ENCODE measurements around the gene IFNGR2. TPM values are rescaled to one million over a fixed set of nuclear protein-coding genes. Genes with fewer than 3 reads are reported as not detected.

Gene IFNGR2
- total and polyA plus RNA-seq, 2 of the 4 experiments (the other 2 are of a cell fraction): 66.0 to 73.8 TPM

- Histone ChIP-seq H3K27me3 (ENCODE audit: control insufficient read depth, insufficient read depth, low read length) (no peaks in the 10 kb centered on the region), H4K91ac (ENCODE audit: insufficient read depth, low read depth, low read length) (no peak overlapping the region), H2AFZ (replicated peaks; ENCODE audit: low read length, poor library complexity) (no peak overlapping the region), H4K8ac (ENCODE audit: low read depth in 2 of 2, low read length in 2 of 2) (no peak overlapping the region), H2AK9ac (replicated peaks; ENCODE audit: low read depth, low read length, poor library complexity) (no peak overlapping the region), H4K5ac (ENCODE audit: low read depth, low read length) (no peak overlapping the region), H3K4me3 (ENCODE audit: insufficient read depth, low read depth, low read length) (no peak overlapping the region), H4K20me1 (ENCODE audit: insufficient read depth, low read length) (peaks cover 12% of the 10 kb centered on the region; the same call in 1 of the 2 replicates), H3K14ac (replicated peaks; ENCODE audit: low read depth, low read length) (no peak overlapping the region), H2BK20ac (ENCODE audit: low read depth, low read length) (no peak overlapping the region), H3K4me2 (ENCODE audit: low read depth, low read length) (no peak overlapping the region), H3K4ac (ENCODE audit: low read depth, low read length) (no peak overlapping the region), H3K18ac (ENCODE audit: low read depth, low read length) (no peak overlapping the region), H3K23ac (ENCODE audit: low read depth, low read length) (no peak overlapping the region), H3K79me1 (ENCODE audit: low read depth in 1 of 2, low read length in 2 of 2) (peaks cover 17 to 61% of the 10 kb centered on the region in 2 experiments), H3K9me1 (ENCODE audit: insufficient read depth, low read length) (peaks cover 5% of the 10 kb centered on the region; the same call in 1 of the 2 replicates), H2AK5ac (ENCODE audit: low read depth, low read length) (no peak overlapping the region), H3K9ac (ENCODE audit: low read depth, low read length) (no peak overlapping the region), H3K4me1 (ENCODE audit: control insufficient read depth, insufficient read depth, low read length) (no peaks in the 10 kb centered on the region), H2BK120ac (ENCODE audit: low read depth, low read length) (no peak overlapping the region), H3K36me3 (ENCODE audit: control insufficient read depth, insufficient read depth, low read length) (peaks cover 54% of the 10 kb centered on the region), H3K9me3 (ENCODE audit: control insufficient read depth, insufficient read depth, low read length) (no peaks in the 10 kb centered on the region), H3K27ac (ENCODE audit: insufficient read depth, low read length) (no peak overlapping the region), H2BK5ac (ENCODE audit: low read depth, low read length, poor library complexity, severe bottlenecking) (no peak overlapping the region), H3K56ac (ENCODE audit: extremely low read depth, insufficient read depth, low read length) (no peak overlapping the region), H2BK15ac (ENCODE audit: low read depth, low read length) (no peak overlapping the region)
- WGBS, 2 experiments (ENCODE audit: extremely low coverage in 2 of 2, insufficient read length in 1 of 2): no CpG with 5 or more reads among the region's 3 CpGs
- no TSS peak for BruUV-seq (replicated peaks)
- DNase-seq (peak; percentile 24), ATAC-seq (ENCODE audit: low read depth) (no peak)
- dilution Hi-C loops (cut with HindIII; ENCODE audit: low sequenced_read_pairs, unreplicated experiment): no loop called here
- in situ Hi-C loops (cut with MboI; ENCODE audit: low sequenced_read_pairs): loop anchor here (25.0 kb wide), 1 partner anchor 589 kb away; no protein-coding TSS in a partner anchor
- ChIA-PET POLR2A (ENCODE audit: unreplicated experiment) (no interaction called here), CTCF (no interaction called here)
- TF ChIP-seq SMC3 (IDR thresholded peaks at IDR 0.05; ENCODE audit: low read depth, low read length) (no peak), CEBPB (IDR thresholded peaks at IDR 0.05; ENCODE audit: low read depth, low read length) (no peak), BHLHE40 (IDR thresholded peaks at IDR 0.05; ENCODE audit: low read depth, low read length) (no peak), MAFK (IDR thresholded peaks at IDR 0.05; ENCODE audit: low read depth, low read length) (no peak), CHD1 (IDR thresholded peaks at IDR 0.05; ENCODE audit: low read depth, low read length) (no peak), MAZ (IDR thresholded peaks at IDR 0.05; ENCODE audit: borderline replicate concordance, low read depth, low read length) (no peak), USF2 (IDR thresholded peaks at IDR 0.05; ENCODE audit: low read depth, low read length) (no peak)
- intact Hi-C loops (cut with micrococcal nuclease): no loop called here
Measured at GRCh38 chr21:33425825-33426224, 22.6 kb downstream of the IFNGR2 start.
